Activated naive CD8-positive, alpha-beta T cell treated with anti-CD3 and anti-CD28 coated beads for 36 hours (primary cell): Measurements from ENCODE around the gene PPP2R2D. TPM values are rescaled to one million over a fixed set of nuclear protein-coding genes. Genes with fewer than 3 reads are reported as not detected.
A peak's percentile ranks its signal among the peaks of the same experiment; 100 is the strongest.
"Not testable (repeated sequence)": the region's sequence is repeated elsewhere in the genome, so short reads cannot be mapped to it uniquely, and the experiment has no call there.

Source experiments
- DNase-seq: peaks from one replicate; pipeline ENCODE4 v3.0.0; 2021
- H3K27ac Mint-ChIP-seq: one replicate; pipeline ENCODE4 v1.8.0; 2022; ENCODE audit warnings: mild to moderate bottlenecking, moderate library complexity, mixed read lengths
- H3K27me3 Mint-ChIP-seq: one replicate; pipeline ENCODE4 v1.8.0; 2022; ENCODE audit warnings: mild to moderate bottlenecking, mixed read lengths
- H3K36me3 Mint-ChIP-seq: one replicate; pipeline ENCODE4 v1.8.0; 2021; ENCODE audit warnings: mild to moderate bottlenecking, mixed read lengths
- H3K4me1 Mint-ChIP-seq: one replicate; pipeline ENCODE4 v1.8.0; 2021; ENCODE audit warnings: mixed read lengths
- H3K4me3 Mint-ChIP-seq: one replicate; pipeline ENCODE4 v1.8.0; 2022; ENCODE audit warnings: mild to moderate bottlenecking, moderate library complexity, mixed read lengths
- H3K9me3 Mint-ChIP-seq: one replicate; pipeline ENCODE4 v1.8.0; 2022; ENCODE audit warnings: mixed read lengths
- total RNA-seq, 2 experiments: library from RNA; stranded (reverse); gene quantifications; one replicate each; pipeline ENCODE4 v1.2.3, GENCODE V29; 2021

Gene PPP2R2D
- total RNA-seq, 2 experiments from 2014 or later = 24.4 to 25.7 TPM

DNA sequence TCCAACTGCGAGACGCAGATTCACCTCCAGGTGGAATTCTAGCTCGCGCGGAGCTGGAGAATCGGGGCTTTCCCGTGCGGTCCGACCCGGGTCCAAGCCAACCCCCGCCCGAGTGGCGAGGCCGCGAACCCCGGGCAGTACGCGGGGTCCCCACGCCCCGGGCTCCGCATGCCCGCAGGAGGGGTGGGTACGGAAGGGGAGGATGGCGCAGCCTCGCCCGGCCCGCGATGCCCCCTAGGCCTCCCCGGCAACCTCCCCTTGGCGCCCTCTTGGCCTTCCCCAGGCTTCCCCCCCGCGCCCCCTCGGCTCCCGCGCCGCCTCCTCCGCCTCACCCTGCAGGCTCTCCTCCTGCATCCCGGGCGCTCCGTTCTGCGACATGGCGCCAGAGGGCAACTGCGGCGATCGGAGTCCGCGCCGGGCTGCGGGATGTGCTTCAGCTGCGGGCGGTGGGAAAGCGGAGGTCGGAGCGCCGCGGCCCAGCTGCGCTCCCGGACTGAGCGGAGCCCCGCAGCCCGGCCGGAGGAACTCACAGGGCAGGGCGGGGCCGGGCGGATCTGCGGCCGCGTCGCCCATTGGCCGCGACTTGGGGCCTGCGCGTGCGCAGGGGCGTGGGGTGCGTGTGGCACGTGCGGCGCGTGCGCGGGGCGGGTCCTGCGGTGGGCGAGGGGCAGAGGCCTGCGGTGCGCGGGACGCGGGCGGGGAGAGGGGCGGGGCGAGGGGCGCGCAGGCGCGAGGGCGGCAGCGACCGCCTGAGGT is 80.8 kb downstream of the PPP2R2D start, which contains the start of gene BNIP3:
Gene BNIP3 (minus strand): TSS at position 495 of the 756 bp plus-strand sequence. CDS start 117 bp downstream, at position 378.
- Mint-ChIP-seq H3K27ac (peak within 1 kb of the TSS; percentile 75), H3K36me3 (peaks cover 39% of the 10 kb centered on the region)

DNA sequence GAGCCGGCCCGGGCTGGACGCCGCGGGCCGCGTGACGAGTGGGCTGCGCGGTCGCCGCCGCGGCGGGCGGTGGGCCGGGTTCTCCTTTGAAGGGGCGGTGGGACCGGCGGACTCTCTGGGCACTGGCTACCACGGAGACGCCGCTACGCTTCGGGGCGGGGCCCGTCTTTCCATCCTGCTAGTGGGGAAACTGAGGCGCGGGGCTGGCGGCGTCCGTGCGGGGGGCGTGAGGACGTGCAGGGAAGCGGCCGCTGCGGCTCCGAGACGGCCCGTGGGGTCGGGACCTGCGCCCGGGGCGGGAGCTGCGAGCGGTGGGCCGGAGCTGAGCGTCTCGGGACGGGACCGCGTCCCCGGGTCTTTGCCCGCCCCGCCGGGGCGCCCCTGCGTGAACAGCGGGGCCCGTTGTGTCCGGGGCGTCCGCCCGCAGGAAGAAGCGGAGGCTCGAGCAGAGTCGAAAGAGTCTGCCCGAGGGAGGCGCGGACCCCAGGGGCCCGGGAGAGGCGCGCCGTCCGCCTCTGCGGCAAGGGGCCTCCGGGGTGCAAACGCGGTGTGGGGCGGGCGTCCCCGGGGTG is 81.5 kb downstream of the PPP2R2D start:
- H3K36me3 Mint-ChIP-seq = peaks cover 36% of the 10 kb centered on the region

More for the DNA sequence above, 80.8 kb downstream of the PPP2R2D start, which contains the start of gene BNIP3:
- H3K9me3 Mint-ChIP-seq = no peaks in the 10 kb centered on the region
- peak; percentile 95 for DNase-seq
- peak within 1 kb of the TSS; percentile 88 for H3K4me3 Mint-ChIP-seq
- peaks cover 36% of the 10 kb centered on the region for H3K4me1 Mint-ChIP-seq
- no peaks in the 10 kb centered on the region for H3K27me3 Mint-ChIP-seq

DNA sequence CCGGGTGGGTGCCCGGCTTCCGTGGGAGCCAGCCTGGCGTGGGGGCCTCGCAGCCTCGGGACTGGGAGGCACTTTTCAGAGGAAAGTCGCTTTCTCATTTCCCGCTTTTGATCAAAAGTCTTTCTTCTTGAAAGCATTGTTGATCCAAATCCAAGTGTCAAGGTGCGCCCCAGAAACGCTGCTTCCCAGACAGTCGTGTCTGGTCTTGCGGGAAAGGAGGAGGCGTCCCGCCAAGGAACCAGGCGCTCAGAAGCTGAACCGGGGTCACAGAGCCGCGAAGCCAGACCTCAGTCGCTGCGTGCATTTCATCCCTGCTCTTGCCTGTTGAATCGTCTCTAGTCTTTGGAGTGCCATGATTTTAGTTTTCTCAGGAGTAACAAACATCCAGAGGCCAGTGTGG is 82.0 kb downstream of the PPP2R2D start:
- peaks cover 26% of the 10 kb centered on the region for H3K4me1 Mint-ChIP-seq
- peak overlapping the region; percentile 69 for H3K4me3 Mint-ChIP-seq
- H3K27me3 Mint-ChIP-seq = no peaks in the 10 kb centered on the region
- no peak for DNase-seq
- H3K27ac Mint-ChIP-seq = no peak overlapping the region
- H3K36me3 Mint-ChIP-seq = peaks cover 32% of the 10 kb centered on the region
- peaks cover 3% of the 10 kb centered on the region for H3K9me3 Mint-ChIP-seq

More for the DNA sequence above, 81.5 kb downstream of the PPP2R2D start:
- H3K4me3 Mint-ChIP-seq = peak overlapping the region; percentile 77
- no peaks in the 10 kb centered on the region for H3K27me3 Mint-ChIP-seq
- peaks cover 2% of the 10 kb centered on the region for H3K9me3 Mint-ChIP-seq
- DNase-seq = peak; percentile 26
- no peak overlapping the region for H3K27ac Mint-ChIP-seq
- peaks cover 31% of the 10 kb centered on the region for H3K4me1 Mint-ChIP-seq

DNA sequence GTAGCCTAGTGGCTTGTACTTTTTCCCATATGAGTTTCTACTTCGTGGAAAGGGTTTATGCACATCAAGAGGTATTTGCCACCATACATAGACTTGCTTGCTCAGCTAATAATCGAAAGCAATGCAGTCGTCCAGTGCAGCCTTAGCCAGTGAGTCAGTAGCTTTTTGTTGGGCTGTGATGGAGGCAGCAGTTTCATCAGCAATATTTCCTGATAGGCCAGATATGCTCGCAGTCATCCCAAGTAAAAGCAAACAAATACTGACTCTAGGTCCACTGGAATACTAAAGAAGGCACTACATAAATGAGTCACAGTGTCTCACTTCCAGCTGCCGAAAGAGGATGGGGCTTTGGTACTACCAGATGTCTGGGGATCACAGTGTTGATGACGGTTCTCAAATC is 83.0 kb downstream of the PPP2R2D start:
- no peak for DNase-seq
- Mint-ChIP-seq H3K27me3 (no peaks in the 10 kb centered on the region), H3K9me3 (peaks cover 3% of the 10 kb centered on the region), H3K4me3 (no peak overlapping the region), H3K27ac (no peak overlapping the region), H3K4me1 (peaks cover 17% of the 10 kb centered on the region), H3K36me3 (peaks cover 24% of the 10 kb centered on the region)

DNA sequence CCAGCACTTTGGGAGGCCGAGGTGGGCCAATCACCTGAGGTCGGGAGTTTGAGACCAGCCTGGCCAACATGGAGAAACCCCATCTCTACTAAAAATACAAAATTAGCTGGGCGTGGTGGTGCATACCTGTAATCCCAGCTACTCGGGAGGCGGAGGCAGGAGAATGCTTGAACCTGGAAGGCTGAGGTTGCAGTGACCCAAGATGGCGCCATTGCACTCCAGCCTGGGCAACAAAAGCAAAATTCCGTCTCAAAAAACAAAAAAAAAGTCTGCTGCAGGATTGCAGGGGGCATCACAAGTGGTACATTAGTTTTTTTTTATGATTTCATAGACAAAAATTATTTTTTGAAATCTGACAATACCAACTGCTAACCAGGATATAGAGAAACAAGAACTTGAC is 86.0 kb downstream of the PPP2R2D start:
- H3K36me3 Mint-ChIP-seq, H3K9me3 Mint-ChIP-seq, H3K4me3 Mint-ChIP-seq, H3K4me1 Mint-ChIP-seq, H3K27ac Mint-ChIP-seq, H3K27me3 Mint-ChIP-seq, DNase-seq: not testable (repeated sequence)

DNA sequence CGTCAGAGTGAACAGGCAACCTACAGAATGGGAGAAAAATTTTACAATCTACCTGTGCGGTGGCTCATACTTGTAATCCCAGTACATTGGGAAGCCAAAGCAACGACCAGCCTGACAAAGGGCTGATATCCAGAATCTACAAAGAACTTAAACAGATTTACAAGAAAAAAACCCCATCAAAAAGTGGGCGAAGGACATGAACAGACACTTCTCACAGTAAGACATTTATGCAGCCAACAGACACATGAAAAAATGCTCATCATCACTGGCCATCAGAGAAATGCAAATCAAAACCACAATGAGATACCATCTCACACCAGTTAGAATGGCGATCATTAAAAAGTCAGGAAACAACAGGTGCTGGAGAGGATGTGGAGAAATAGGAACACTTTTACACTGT is 86.5 kb downstream of the PPP2R2D start:
- H3K36me3 Mint-ChIP-seq, H3K4me3 Mint-ChIP-seq, DNase-seq, H3K27me3 Mint-ChIP-seq, H3K27ac Mint-ChIP-seq, H3K9me3 Mint-ChIP-seq, H3K4me1 Mint-ChIP-seq: not testable (repeated sequence)

DNA sequence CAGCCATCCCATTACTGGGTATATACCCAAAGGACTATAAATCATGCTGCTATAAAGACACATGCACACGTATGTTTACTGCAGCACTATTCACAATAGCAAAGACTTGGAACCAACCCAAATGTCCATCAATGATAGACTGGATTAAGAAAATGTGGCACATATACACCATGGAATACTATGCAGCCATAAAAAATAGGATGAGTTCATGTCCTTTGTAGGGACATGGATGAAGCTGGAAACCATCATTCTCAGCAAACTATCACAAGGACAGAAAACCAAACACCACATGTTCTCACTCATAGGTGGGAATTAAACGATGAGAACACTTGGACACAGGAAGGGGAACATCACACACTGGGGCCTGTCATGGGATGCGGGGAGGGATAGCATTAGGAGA is 87.0 kb downstream of the PPP2R2D start:
- not testable (repeated sequence) for H3K4me3 Mint-ChIP-seq, H3K36me3 Mint-ChIP-seq, DNase-seq, H3K4me1 Mint-ChIP-seq, H3K27ac Mint-ChIP-seq, H3K9me3 Mint-ChIP-seq, H3K27me3 Mint-ChIP-seq

DNA sequence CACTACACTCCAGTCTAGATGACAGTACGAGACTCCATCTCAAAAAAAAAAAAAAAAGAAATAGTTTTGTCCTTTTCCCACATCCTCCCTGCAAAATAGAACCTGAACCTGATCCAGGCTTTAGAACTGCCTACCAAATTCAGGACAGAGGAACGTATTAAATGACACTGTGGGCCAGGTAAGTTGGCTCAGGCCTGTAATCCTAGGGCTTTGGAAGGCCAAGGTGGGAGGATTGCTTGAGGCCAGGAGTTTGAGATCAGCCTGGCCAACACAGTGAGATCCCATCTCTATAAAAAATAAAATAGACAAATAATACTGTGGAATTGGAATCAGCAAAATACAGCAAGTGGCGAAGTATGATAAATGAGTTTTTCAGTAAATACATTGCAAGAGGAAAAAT is 90.9 kb downstream of the PPP2R2D start:
- Mint-ChIP-seq H3K27me3 (no peaks in the 10 kb centered on the region), H3K4me1 (no peaks in the 10 kb centered on the region), H3K9me3 (peaks cover 3% of the 10 kb centered on the region), H3K4me3 (no peak overlapping the region), H3K36me3 (peaks cover 3% of the 10 kb centered on the region), H3K27ac (no peak overlapping the region)
- DNase-seq = no peak

DNA sequence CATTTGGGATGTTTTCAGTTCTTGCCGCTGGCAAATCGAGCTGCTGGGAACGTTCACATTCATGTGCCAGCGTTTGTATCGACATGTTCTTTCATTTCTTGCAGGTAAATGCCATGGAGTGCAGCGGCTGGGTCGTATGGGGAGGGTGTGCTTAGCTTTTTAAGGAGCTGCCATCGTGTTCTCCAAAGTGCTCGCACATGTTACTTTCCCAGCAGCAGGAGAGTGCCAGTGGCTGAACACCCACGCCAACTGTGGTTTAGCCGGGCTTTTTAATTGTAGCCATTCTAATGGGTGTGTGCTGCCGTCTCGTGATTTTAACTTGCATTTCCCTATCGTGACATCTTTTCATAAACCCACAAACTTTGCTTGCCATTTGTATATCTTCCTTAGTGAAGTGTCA is 92.5 kb downstream of the PPP2R2D start:
- no peak overlapping the region for H3K4me3 Mint-ChIP-seq
- H3K36me3 Mint-ChIP-seq = no peaks in the 10 kb centered on the region

DNA sequence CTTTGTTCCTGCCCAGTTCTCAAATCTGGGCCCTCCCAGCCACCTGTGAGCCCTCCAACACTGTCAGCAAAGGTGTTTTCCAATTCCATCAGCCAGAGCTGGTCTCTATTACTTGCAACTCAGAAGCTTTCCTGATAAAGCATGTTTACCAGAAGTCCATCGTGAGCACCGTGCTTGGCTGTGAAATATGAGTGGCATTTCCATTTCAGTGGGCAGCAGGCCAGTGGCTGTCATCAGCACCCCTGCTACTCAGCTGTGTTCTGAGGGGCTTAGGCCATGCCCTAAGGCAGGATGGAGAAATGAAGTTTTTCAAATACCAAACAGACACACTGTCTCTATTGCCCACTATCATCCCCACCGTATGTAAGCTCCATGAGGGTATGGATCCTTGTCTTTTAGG is 93.6 kb downstream of the PPP2R2D start:
- Mint-ChIP-seq H3K4me3 (no peak overlapping the region), H3K4me1 (no peaks in the 10 kb centered on the region), H3K9me3 (no peaks in the 10 kb centered on the region), H3K36me3 (no peaks in the 10 kb centered on the region), H3K27ac (no peak overlapping the region), H3K27me3 (no peaks in the 10 kb centered on the region)
- no peak for DNase-seq

More for the DNA sequence above, 92.5 kb downstream of the PPP2R2D start:
- H3K27ac Mint-ChIP-seq = no peak overlapping the region
- no peak for DNase-seq
- no peaks in the 10 kb centered on the region for H3K27me3 Mint-ChIP-seq
- H3K9me3 Mint-ChIP-seq = no peaks in the 10 kb centered on the region
- H3K4me1 Mint-ChIP-seq = no peaks in the 10 kb centered on the region

DNA sequence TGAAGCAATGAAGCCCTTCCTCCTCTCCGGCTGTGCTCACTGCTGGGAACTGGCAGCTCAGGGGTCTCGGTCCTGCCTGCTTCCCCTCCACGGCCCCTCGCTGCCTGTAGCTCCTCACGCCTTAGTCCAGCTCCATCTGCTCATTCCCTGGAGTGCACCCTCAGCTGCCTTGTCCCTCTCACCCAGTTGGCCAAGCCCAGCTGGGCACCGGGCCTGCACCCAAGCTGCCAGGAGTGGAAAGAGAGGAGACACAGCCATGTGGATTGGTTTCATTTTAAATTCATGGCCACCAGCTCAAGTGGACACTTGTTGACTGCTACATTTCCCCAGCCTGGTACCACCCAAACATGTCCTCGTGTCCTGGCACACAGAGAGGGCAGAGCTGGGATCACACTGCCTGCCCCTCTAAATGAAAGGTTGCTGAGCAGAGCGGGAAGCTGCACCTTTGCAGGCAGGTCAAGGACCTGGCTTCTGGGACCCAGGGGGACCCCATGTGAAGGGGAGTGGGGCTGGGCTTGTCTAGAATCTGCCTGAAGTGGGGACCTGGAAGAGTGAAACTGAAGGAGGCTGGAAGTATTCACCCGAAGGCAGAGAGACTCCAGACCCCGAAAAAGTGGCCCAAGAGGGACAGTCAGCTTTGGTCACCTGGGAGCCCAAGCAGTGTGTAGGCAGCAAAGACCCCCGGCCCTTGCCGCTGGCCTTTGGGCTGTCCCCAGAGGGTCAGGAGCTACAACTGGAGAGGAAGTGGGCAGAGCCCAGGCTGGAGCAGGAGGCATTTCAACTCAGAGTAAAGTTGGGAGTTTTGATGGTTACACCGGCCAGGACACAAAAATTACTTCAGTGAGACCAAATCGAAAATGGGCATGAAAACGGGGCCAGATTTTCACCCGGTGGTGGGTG is 95.9 kb downstream of the PPP2R2D start:
- DNase-seq = no peak
- Mint-ChIP-seq H3K4me3 (no peak overlapping the region), H3K27me3 (no peaks in the 10 kb centered on the region), H3K27ac (no peak overlapping the region), H3K4me1 (no peaks in the 10 kb centered on the region), H3K36me3 (no peaks in the 10 kb centered on the region), H3K9me3 (no peaks in the 10 kb centered on the region)

DNA sequence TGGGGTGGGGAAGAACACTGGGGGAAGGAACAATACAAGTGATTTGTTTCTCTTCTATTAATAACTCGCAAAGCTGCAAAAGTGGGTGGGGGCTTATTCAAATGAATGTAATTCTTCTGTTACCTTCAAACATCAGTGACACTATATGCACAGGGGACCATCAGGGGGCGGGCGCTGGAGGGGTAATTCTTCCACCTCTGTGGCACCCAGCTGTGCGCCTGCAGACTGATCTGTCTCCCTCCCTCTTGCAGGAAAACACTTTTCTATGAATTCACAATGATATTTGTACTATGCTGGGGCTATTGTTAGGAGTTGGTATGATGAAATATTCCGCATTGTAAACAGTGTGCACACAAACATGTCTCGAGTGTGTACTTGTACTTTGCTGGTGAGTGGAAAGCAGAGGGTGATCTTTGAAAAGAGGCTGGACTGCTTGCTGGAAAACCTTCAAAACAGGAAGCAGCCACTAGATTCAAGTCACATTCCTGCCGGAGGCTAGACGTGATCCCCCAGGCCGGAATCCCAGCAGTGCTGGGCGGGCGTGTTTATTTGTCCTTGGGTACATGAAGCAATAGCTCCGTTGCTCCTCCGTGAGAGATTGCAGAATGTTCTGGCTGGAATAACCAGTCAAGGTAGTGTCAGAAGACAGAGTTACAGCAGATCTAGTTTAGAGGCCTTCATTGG is 96.7 kb downstream of the PPP2R2D start:
- Mint-ChIP-seq H3K9me3 (no peaks in the 10 kb centered on the region), H3K27me3 (no peaks in the 10 kb centered on the region), H3K4me1 (no peaks in the 10 kb centered on the region), H3K36me3 (no peaks in the 10 kb centered on the region), H3K4me3 (no peak overlapping the region), H3K27ac (no peak overlapping the region)
- no peak for DNase-seq

DNA sequence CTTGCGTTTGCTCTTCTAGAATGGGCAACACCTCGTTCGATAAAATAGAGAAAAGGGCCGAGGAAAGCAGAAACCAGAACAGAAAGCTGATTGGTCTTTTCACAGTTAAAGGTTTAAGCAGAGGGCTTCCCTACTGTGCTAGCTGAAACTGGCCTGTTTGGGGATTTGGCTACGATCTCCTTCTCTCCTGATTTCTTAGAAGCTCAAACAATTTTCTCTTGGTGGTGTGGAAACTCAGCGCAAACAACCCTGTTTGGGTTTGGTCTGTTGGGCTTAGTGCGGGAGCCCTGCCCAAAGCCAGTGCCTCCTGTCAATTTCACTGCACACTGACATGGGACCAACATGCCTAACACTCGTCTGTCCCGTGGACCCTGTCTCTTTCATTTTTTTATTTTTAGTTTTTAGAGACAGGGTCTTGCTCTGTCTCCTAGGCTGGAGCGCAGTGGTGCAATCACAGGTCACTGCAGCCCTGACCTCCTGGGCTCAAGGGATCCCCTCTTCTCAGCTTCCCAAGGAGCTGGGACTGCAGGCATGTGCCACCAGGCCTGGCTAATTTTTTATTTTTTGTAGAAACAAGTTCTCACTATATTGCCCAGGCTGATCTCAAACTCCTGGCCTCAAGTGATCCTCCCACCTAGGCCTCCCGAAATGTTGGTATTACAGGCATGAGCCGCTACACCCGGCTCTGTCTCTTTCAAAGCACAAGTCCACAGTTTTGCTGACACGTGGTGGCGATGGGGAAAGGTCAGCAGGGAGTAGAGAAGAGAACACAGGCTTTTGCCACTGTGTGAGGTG is 97.4 kb downstream of the PPP2R2D start:
- no peaks in the 10 kb centered on the region for H3K4me1 Mint-ChIP-seq
- no peak overlapping the region for H3K4me3 Mint-ChIP-seq
- no peak overlapping the region for H3K27ac Mint-ChIP-seq

More for the DNA sequence above, 97.4 kb downstream of the PPP2R2D start:
- Mint-ChIP-seq H3K9me3 (no peaks in the 10 kb centered on the region), H3K27me3 (no peaks in the 10 kb centered on the region), H3K36me3 (no peaks in the 10 kb centered on the region)
- DNase-seq = no peak
